GM12873 (cell line): ENCODE data around the gene LIN52.

Source experiments
- CTCF ChIP-seq: IDR thresholded peaks from 2 replicates; pipeline ENCODE4 v1.5.1; 2012; ENCODE audit warnings: low read depth, mild to moderate bottlenecking, moderate library complexity, low read length, control low read depth; ENCODE audit not compliant: insufficient read depth; ENCODE audit errors: missing control alignments

LIN52 gene

DNA sequence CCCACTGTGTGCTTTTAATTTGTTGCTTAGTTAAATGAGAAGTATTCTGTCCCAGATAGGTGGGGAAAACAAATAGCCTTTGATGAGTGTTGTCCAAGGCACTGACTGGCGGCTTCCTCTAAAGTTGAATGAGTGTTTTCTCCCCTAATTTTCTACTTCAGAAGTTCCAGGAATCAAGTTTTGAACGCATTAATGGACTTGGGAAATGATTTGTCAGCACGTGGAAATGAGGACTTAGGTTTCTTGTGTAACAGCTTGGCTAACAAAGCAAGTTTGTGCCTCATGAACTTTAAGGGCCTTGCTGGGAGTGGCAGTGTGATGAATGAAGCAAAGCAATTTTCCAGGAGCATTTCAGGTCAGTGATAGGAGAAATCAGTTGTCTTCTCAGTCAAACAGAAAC lies 56.9 kb downstream of the LIN52 start:
- TF ChIP-seq CTCF, result no peak

- TF ChIP-seq CTCF, result no peak
These were observed 57.8 kb downstream of the LIN52 start for GRCh38 chr14:74142523-74142922.

- TF ChIP-seq CTCF, result no peak
These were observed 60.0 kb downstream of the LIN52 start for GRCh38 chr14:74144789-74145188.

DNA sequence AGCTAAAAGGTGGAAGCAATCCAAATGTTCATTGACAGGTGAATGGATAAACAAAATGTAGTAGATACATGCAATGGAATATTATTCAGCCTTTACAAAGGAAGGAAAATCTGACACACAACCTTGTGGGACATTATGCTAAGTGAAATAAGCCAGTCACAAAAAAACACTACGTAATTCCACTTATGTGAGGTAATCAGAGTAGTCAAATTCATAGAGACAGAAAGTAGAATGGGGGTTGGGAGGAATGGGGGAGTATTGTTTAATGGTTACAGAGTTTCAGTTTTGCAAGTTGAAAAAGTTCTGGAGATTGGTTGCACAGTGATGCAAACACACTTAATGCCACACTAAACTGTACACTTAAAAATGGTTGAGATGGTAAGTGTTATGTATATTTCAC lies 62.8 kb downstream of the LIN52 start:
- no peak for TF ChIP-seq CTCF

DNA sequence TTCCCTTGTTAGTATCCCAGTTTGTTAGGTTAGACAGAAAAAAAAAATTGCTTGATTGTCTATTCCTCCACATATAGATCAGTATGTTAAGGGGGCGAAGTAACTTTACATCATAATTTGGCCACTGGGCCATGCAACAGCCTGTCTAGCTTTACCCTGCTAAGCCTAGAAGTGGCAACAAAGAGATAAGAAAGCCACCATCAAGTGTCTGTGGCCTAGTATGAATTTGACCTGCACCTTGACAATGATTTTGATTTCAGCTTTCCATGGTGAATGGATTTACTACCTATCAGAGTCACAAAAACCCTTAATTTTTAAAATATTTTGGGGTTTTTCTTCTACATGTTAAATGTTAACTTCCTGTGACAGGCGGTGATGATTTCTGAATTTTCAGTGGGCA lies 63.9 kb downstream of the LIN52 start:
- TF ChIP-seq CTCF, result no peak

- no peak for TF ChIP-seq CTCF
These were observed 70.5 kb downstream of the LIN52 start for GRCh38 chr14:74155287-74155686.

- no peak for TF ChIP-seq CTCF
These were observed 71.0 kb downstream of the LIN52 start for GRCh38 chr14:74155749-74156148.

GRCh38 chr14:74160763-74161162 lies 76.0 kb downstream of the LIN52 start:
- TF ChIP-seq CTCF, result no peak
